NT2/D1 (cell line): ENCODE results near the gene PHF8.

ENCODE experiments used
- SUZ12 ChIP-seq: IDR thresholded peaks from 2 replicates; pipeline ENCODE4 v1.6.1; 2011; ENCODE audit not compliant: insufficient read length, insufficient read depth; ENCODE audit errors: extremely low read depth
- YY1 ChIP-seq: IDR thresholded peaks from 2 replicates; pipeline ENCODE4 v1.6.1; 2011; ENCODE audit not compliant: insufficient read length, insufficient read depth
- ZNF274 ChIP-seq: IDR thresholded peaks from 2 replicates; pipeline ENCODE4 v1.6.1; 2011; ENCODE audit warnings: mild to moderate bottlenecking, low read depth, low read length

DNA sequence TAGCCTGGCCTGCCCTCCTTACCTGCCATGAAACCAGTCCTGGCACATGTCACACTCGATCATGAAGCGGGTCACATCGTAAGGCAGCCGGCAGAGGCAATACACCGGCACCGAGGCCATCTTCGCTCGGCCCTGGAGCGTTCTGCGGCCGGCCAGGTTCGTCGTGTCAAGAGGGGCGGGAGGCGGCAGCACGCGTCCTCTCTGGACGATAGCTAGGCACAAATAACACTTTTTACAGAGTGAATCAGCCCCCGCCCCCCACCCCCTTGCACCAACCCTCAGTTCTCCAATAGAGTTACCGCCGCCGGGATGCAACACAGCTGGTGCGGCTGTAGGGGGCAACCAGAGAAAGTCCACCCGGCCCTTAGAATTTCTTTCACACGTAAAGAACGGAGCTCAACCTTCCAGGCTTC is 1.7 kb downstream of the PHF8 start:
- TF ChIP-seq ZNF274: no peak
- no peak for TF ChIP-seq YY1
- TF ChIP-seq SUZ12: no peak
